ENCODE results near the gene ELF2.
A peak's percentile ranks its signal among the peaks of the same experiment; 100 is the strongest.
"Not testable (repeated sequence)": the region's sequence is repeated elsewhere in the genome, so short reads cannot be mapped to it uniquely, and the experiment has no call there.

The ELF2 gene

GRCh38 chr4:139188648-139189416 is 11.8 kb upstream of the ELF2 start:
- no peak for DNase-seq (ENCODE audit: low read depth, low spot score)

GRCh38 chr4:139184129-139184528 is 7.1 kb upstream of the ELF2 start:
- DNase-seq (ENCODE audit: low read depth, low spot score) = no peak

GRCh38 chr4:139177869-139178619 is 1.0 kb upstream of the ELF2 start:
- peak; percentile 49 for DNase-seq (ENCODE audit: low read depth, low spot score)

GRCh38 chr4:139176302-139177048 is 543 bp downstream of the ELF2 start:
- peak; percentile 9 for DNase-seq (ENCODE audit: low read depth, low spot score)

GRCh38 chr4:139175646-139176301 is 1.2 kb downstream of the ELF2 start:
- DNase-seq (ENCODE audit: low read depth, low spot score) = no peak

GRCh38 chr4:139171876-139172691 is 4.9 kb downstream of the ELF2 start:
- DNase-seq (ENCODE audit: low read depth, low spot score) = no peak

- DNase-seq (ENCODE audit: low read depth, low spot score) = no peak
Observed at GRCh38 chr4:139170932-139171331, 6.1 kb downstream of the ELF2 start.

GRCh38 chr4:139167774-139168444 is 9.1 kb downstream of the ELF2 start:
- no peak for DNase-seq (ENCODE audit: low read depth, low spot score)

GRCh38 chr4:139164731-139165130 is 12.3 kb downstream of the ELF2 start:
- DNase-seq (ENCODE audit: low read depth, low spot score) = no peak

GRCh38 chr4:139163806-139164206 is 13.2 kb downstream of the ELF2 start:
- DNase-seq (ENCODE audit: low read depth, low spot score) = no peak

- DNase-seq (ENCODE audit: low read depth, low spot score) = not testable (repeated sequence)
Observed at GRCh38 chr4:139157977-139158376, 19.0 kb downstream of the ELF2 start.

GRCh38 chr4:139154952-139155557 is 22.0 kb downstream of the ELF2 start:
- no peak for DNase-seq (ENCODE audit: low read depth, low spot score)

- no peak for DNase-seq (ENCODE audit: low read depth, low spot score)
Observed at GRCh38 chr4:139154538-139154937, 22.5 kb downstream of the ELF2 start.

- DNase-seq (ENCODE audit: low read depth, low spot score) = no peak
Observed at GRCh38 chr4:139154134-139154421, 22.9 kb downstream of the ELF2 start.

GRCh38 chr4:139153411-139154133 is 23.4 kb downstream of the ELF2 start:
- no peak for DNase-seq (ENCODE audit: low read depth, low spot score)

GRCh38 chr4:139152249-139152648 is 24.8 kb downstream of the ELF2 start:
- no peak for DNase-seq (ENCODE audit: low read depth, low spot score)

- no peak for DNase-seq (ENCODE audit: low read depth, low spot score)
Observed at GRCh38 chr4:139146926-139147629, 29.9 kb downstream of the ELF2 start.

GRCh38 chr4:139145552-139145932 is 31.5 kb downstream of the ELF2 start:
- no peak for DNase-seq (ENCODE audit: low read depth, low spot score)

All from activated CD4-positive, CD25-positive, alpha-beta regulatory T cell treated with anti-CD3 and anti-CD28 coated beads, Interleukin-2, amount 50 U/mL, for 16 hours (primary cell).